ENCODE measurements around the gene TMEM30A. TPM values are rescaled to one million over a fixed set of nuclear protein-coding genes. Genes with fewer than 3 reads are reported as not detected.

The TMEM30A gene
- total RNA-seq, 1 experiment from 2014 or later, result 65.2 TPM

DNA sequence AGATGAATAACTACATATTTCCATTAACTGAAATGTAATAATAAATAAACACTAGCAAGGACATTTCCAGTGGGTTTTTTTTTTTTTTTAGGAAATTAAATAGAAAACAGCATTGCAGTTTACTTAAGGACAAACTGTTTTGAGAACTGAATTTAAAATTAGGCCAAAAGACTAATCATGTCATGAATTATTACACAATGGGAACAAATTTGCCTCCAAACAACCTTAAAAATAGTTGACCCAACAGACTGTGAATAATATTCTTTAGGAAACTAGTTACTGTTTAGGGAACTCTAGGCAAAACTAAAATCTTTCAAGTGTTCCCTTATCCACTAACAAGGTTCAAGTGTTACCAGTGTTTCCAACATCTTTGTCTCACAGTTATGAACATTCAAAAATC is 62.3 kb downstream of the TMEM30A start:
- Mint-ChIP-seq H3K4me1 (peaks cover 17% of the 10 kb centered on the region in 2 experiments), H3K27ac (no peak overlapping the region), H3K27me3 (ENCODE audit: low read depth) (no peaks in the 10 kb centered on the region), H3K4me3 (no peak overlapping the region), H3K9me3 (no peaks in the 10 kb centered on the region), H3K36me3 (ENCODE audit: insufficient read depth in 1 of 3, low read depth in 3 of 3) (no peaks in the 10 kb centered on the region)
- no peak overlapping the region for H2BK5ac ChIP-seq (ENCODE audit: insufficient read length, low read length)
- no peak overlapping the region for H4K8ac ChIP-seq (replicated peaks; ENCODE audit: insufficient read length, low read depth, low read length)
- H3K9ac ChIP-seq (ENCODE audit: extremely low read depth, insufficient read length, low read length), result no peak overlapping the region
- DNase-seq, result no peak
- H3K79me1 ChIP-seq (ENCODE audit: insufficient read depth, low read depth, low read length, poor library complexity, severe bottlenecking), result no peaks in the 10 kb centered on the region
- H3K23me2 ChIP-seq (ENCODE audit: insufficient read length, low read depth, low read length, poor library complexity, severe bottlenecking), result no peaks in the 10 kb centered on the region
- TF ChIP-seq, protein P1, sequence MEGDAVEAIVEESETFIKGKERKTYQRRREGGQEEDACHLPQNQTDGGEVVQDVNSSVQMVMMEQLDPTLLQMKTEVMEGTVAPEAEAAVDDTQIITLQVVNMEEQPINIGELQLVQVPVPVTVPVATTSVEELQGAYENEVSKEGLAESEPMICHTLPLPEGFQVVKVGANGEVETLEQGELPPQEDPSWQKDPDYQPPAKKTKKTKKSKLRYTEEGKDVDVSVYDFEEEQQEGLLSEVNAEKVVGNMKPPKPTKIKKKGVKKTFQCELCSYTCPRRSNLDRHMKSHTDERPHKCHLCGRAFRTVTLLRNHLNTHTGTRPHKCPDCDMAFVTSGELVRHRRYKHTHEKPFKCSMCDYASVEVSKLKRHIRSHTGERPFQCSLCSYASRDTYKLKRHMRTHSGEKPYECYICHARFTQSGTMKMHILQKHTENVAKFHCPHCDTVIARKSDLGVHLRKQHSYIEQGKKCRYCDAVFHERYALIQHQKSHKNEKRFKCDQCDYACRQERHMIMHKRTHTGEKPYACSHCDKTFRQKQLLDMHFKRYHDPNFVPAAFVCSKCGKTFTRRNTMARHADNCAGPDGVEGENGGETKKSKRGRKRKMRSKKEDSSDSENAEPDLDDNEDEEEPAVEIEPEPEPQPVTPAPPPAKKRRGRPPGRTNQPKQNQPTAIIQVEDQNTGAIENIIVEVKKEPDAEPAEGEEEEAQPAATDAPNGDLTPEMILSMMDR (conservative IDR thresholded peaks at IDR 0.05), result no peak
- H3K9me3 ChIP-seq (ENCODE audit: control insufficient read depth, low read depth, low read length), result no peaks in the 10 kb centered on the region
- H4K5ac ChIP-seq (ENCODE audit: insufficient read length, low read depth, low read length), result no peak overlapping the region
- H3K23ac ChIP-seq (ENCODE audit: insufficient read length, low read depth, low read length), result no peak overlapping the region
- no peaks in the 10 kb centered on the region for H3K79me2 ChIP-seq (ENCODE audit: insufficient read depth, low read length)
- no peak overlapping the region for H2AK5ac ChIP-seq (ENCODE audit: insufficient read length, low read length)
- no peaks in the 10 kb centered on the region; the same call in 1 of the 2 replicates for H3K4me1 ChIP-seq (ENCODE audit: insufficient read depth, low read length)
- no peak overlapping the region for H3K4ac ChIP-seq (ENCODE audit: low read depth, low read length)
- H3K27me3 ChIP-seq (ENCODE audit: insufficient read depth, low read length), result no peaks in the 10 kb centered on the region
- no peak overlapping the region for H2BK20ac ChIP-seq (ENCODE audit: low read depth, low read length, poor library complexity, severe bottlenecking)
- H2BK12ac ChIP-seq (ENCODE audit: insufficient read length, low read depth, low read length), result no peak overlapping the region
- no peak overlapping the region for H3K56ac ChIP-seq (ENCODE audit: insufficient read length, low read depth, low read length)
- no peak overlapping the region for H3K27ac ChIP-seq (ENCODE audit: insufficient read length, low read depth, low read length)
- H2AFZ ChIP-seq (ENCODE audit: low read length), result no peak overlapping the region
- no peak overlapping the region for H3K14ac ChIP-seq (ENCODE audit: insufficient read depth, low read length)
- H4K20me1 ChIP-seq (ENCODE audit: control insufficient read depth, insufficient read depth, insufficient read length), result no peaks in the 10 kb centered on the region
- no peak overlapping the region for H2BK120ac ChIP-seq (ENCODE audit: low read depth, low read length, poor library complexity, severe bottlenecking)
- no peak overlapping the region for H3T11ph ChIP-seq (ENCODE audit: low read length)
- H3K18ac ChIP-seq (ENCODE audit: insufficient read length, low read depth, low read length), result no peak overlapping the region
- H3K4me2 ChIP-seq (ENCODE audit: insufficient read depth, insufficient read length, low read length), result no peak overlapping the region
- H2BK15ac ChIP-seq (ENCODE audit: low read depth, low read length), result no peak overlapping the region
- no peak overlapping the region for H4K91ac ChIP-seq (ENCODE audit: insufficient read length, low read depth, low read length)
